GM18909 (cell line): ENCODE measurements around the gene HAGH.

Experiments used
- ATAC-seq: cut with Tn5 transposase; IDR thresholded peaks from one replicate; pipeline ENCODE4 v1.9.1; 2021; ENCODE audit warnings: mild to moderate bottlenecking; ENCODE audit not compliant: unreplicated experiment, poor library complexity

Gene HAGH

GRCh38 chr16:1832838-1833454 is 6.3 kb upstream of the HAGH start:
- no peak for ATAC-seq

- no peak for ATAC-seq
Measured at GRCh38 chr16:1831186-1832075, 4.8 kb upstream of the HAGH start.

- no peak for ATAC-seq
Measured at GRCh38 chr16:1830213-1830612, 3.6 kb upstream of the HAGH start.

- ATAC-seq: no peak
Measured at GRCh38 chr16:1828645-1829410, 2.2 kb upstream of the HAGH start.

GRCh38 chr16:1825864-1826690 is 548 bp downstream of the HAGH start:
- peak; percentile 45 for ATAC-seq

GRCh38 chr16:1825381-1825863 is 1.2 kb downstream of the HAGH start:
- no peak for ATAC-seq

GRCh38 chr16:1823821-1824220 is 2.8 kb downstream of the HAGH start:
- ATAC-seq: no peak

GRCh38 chr16:1822801-1823200 is 3.8 kb downstream of the HAGH start:
- ATAC-seq: no peak

GRCh38 chr16:1821861-1822611 is 4.6 kb downstream of the HAGH start:
- ATAC-seq: no peak

- ATAC-seq: no peak
Measured at GRCh38 chr16:1820946-1821290, 5.7 kb downstream of the HAGH start.

GRCh38 chr16:1820096-1820945 is 6.3 kb downstream of the HAGH start:
- ATAC-seq: no peak

- ATAC-seq: no peak
Measured at GRCh38 chr16:1819611-1820010, 7.0 kb downstream of the HAGH start.

GRCh38 chr16:1818873-1819525 is 7.6 kb downstream of the HAGH start:
- no peak for ATAC-seq

- no peak for ATAC-seq
Measured at GRCh38 chr16:1818204-1818872, 8.3 kb downstream of the HAGH start.

GRCh38 chr16:1817716-1818115 is 8.9 kb downstream of the HAGH start:
- ATAC-seq: no peak

GRCh38 chr16:1817276-1817589 is 9.4 kb downstream of the HAGH start:
- no peak for ATAC-seq

GRCh38 chr16:1816396-1817275 is 10.0 kb downstream of the HAGH start:
- no peak for ATAC-seq
